Panc1 (cell line): ENCODE measurements around the gene TGDS.

Experiments used
- POLR2AphosphoS5 ChIP-seq: IDR thresholded peaks from 2 replicates; pipeline ENCODE4 v1.6.1; 2012; ENCODE audit warnings: mild to moderate bottlenecking, low read depth, low read length, moderate library complexity
- TF ChIP-seq, protein P1 (sequence below): fragments of 450-650 bp; IDR thresholded peaks from 2 replicates; pipeline ENCODE4 v1.5.1; 2017; ENCODE audit warnings: mild to moderate bottlenecking
- TF ChIP-seq, protein P2 (sequence below), 2 experiments: IDR thresholded peaks; 2 replicates each; pipeline ENCODE4 v1.6.1; 2011 to 2012; ENCODE audit warnings: low read depth in 2 of 2, control low read depth in 1 of 2, low read length in 1 of 2, mild to moderate bottlenecking in 1 of 2, moderate library complexity in 1 of 2; ENCODE audit not compliant: insufficient read depth in 1 of 2

DNA sequence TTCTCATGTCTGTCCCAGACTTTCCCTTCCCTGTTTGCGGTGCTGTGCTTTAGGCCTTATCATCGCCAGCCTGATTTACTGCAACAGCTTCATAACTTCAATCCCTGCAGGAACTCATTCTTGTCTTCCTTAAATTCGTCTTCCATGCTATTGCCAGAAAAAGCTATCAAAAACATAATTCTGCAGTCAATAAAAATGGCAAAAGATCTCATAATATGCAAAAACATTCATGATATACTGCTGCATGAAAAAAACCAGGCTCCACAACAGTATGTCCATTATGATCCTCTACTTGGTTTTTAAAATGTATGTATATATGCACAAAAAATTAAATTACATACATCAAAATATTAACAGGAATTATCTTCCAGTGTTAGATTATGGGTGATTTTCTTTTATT lies 28.4 kb downstream of the TGDS start:
- TF ChIP-seq, protein P1, sequence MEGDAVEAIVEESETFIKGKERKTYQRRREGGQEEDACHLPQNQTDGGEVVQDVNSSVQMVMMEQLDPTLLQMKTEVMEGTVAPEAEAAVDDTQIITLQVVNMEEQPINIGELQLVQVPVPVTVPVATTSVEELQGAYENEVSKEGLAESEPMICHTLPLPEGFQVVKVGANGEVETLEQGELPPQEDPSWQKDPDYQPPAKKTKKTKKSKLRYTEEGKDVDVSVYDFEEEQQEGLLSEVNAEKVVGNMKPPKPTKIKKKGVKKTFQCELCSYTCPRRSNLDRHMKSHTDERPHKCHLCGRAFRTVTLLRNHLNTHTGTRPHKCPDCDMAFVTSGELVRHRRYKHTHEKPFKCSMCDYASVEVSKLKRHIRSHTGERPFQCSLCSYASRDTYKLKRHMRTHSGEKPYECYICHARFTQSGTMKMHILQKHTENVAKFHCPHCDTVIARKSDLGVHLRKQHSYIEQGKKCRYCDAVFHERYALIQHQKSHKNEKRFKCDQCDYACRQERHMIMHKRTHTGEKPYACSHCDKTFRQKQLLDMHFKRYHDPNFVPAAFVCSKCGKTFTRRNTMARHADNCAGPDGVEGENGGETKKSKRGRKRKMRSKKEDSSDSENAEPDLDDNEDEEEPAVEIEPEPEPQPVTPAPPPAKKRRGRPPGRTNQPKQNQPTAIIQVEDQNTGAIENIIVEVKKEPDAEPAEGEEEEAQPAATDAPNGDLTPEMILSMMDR = no peak
- no peak for TF ChIP-seq POLR2AphosphoS5
- TF ChIP-seq, protein P2, sequence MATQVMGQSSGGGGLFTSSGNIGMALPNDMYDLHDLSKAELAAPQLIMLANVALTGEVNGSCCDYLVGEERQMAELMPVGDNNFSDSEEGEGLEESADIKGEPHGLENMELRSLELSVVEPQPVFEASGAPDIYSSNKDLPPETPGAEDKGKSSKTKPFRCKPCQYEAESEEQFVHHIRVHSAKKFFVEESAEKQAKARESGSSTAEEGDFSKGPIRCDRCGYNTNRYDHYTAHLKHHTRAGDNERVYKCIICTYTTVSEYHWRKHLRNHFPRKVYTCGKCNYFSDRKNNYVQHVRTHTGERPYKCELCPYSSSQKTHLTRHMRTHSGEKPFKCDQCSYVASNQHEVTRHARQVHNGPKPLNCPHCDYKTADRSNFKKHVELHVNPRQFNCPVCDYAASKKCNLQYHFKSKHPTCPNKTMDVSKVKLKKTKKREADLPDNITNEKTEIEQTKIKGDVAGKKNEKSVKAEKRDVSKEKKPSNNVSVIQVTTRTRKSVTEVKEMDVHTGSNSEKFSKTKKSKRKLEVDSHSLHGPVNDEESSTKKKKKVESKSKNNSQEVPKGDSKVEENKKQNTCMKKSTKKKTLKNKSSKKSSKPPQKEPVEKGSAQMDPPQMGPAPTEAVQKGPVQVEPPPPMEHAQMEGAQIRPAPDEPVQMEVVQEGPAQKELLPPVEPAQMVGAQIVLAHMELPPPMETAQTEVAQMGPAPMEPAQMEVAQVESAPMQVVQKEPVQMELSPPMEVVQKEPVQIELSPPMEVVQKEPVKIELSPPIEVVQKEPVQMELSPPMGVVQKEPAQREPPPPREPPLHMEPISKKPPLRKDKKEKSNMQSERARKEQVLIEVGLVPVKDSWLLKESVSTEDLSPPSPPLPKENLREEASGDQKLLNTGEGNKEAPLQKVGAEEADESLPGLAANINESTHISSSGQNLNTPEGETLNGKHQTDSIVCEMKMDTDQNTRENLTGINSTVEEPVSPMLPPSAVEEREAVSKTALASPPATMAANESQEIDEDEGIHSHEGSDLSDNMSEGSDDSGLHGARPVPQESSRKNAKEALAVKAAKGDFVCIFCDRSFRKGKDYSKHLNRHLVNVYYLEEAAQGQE (IDR thresholded peaks at IDR 0.05; ENCODE audit: insufficient read depth in 1 of 2, low read depth in 2 of 2, low read length in 1 of 2) = no peak
